Nephron progenitor cell (in vitro differentiated cells): ENCODE results near the gene OR6J1.

ENCODE experiments used
- DNase-seq: peaks from one replicate; pipeline ENCODE4 v3.0.0; 2021
- H3K27ac Mint-ChIP-seq: 2 replicates; pipeline ENCODE4 v1.8.0; 2021; ENCODE audit warnings: mild to moderate bottlenecking, moderate library complexity, mixed read lengths
- H3K27me3 Mint-ChIP-seq: 2 replicates; pipeline ENCODE4 v1.8.0; 2021; ENCODE audit warnings: mild to moderate bottlenecking, low read depth, mixed read lengths; ENCODE audit not compliant: poor library complexity
- H3K36me3 Mint-ChIP-seq: 2 replicates; pipeline ENCODE4 v1.8.0; 2021; ENCODE audit warnings: low read depth, mixed read lengths
- H3K4me1 Mint-ChIP-seq: 2 replicates; pipeline ENCODE4 v1.8.0; 2021; ENCODE audit warnings: mixed read lengths
- H3K4me3 Mint-ChIP-seq: 2 replicates; pipeline ENCODE4 v1.8.0; 2021; ENCODE audit warnings: mild to moderate bottlenecking, moderate library complexity, mixed read lengths
- H3K9me3 Mint-ChIP-seq: 2 replicates; pipeline ENCODE4 v1.8.0; 2021; ENCODE audit warnings: mild to moderate bottlenecking, moderate library complexity, mixed read lengths
- TF ChIP-seq, protein P1 (sequence below): fragments of 200-600 bp; sonication (generic); IDR thresholded peaks from 2 replicates; pipeline ENCODE4 v1.5.0; 2021; ENCODE audit warnings: antibody characterized with exemption

OR6J1 gene

DNA sequence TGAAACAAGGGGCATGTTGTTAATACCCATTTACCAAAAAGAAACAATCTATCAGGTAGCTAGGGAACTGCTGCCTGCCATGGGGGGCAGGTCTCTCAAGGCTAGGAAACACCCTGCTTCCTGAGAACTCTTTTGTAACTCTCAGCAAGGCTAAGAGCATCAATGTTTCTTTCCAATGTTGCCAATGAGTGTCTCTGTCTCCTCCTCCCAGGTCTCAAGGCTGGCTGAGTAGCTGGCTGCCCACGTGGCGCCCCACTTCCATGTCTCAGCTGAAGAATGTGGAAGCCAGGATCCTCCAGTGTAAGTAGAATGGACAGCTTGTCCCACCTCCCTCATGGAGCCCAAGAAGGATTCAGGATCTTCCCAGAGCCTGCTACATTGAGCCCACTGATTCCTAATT, 42.7 kb downstream of the OR6J1 start:
- DNase-seq: no peak
- Mint-ChIP-seq H3K4me3 (no peak overlapping the region), H3K27ac (no peak overlapping the region), H3K9me3 (no peaks in the 10 kb centered on the region), H3K27me3 (peaks cover 6% of the 10 kb centered on the region), H3K4me1 (peaks cover 31% of the 10 kb centered on the region), H3K36me3 (peaks cover 42% of the 10 kb centered on the region)
- TF ChIP-seq, protein P1, sequence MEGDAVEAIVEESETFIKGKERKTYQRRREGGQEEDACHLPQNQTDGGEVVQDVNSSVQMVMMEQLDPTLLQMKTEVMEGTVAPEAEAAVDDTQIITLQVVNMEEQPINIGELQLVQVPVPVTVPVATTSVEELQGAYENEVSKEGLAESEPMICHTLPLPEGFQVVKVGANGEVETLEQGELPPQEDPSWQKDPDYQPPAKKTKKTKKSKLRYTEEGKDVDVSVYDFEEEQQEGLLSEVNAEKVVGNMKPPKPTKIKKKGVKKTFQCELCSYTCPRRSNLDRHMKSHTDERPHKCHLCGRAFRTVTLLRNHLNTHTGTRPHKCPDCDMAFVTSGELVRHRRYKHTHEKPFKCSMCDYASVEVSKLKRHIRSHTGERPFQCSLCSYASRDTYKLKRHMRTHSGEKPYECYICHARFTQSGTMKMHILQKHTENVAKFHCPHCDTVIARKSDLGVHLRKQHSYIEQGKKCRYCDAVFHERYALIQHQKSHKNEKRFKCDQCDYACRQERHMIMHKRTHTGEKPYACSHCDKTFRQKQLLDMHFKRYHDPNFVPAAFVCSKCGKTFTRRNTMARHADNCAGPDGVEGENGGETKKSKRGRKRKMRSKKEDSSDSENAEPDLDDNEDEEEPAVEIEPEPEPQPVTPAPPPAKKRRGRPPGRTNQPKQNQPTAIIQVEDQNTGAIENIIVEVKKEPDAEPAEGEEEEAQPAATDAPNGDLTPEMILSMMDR: no peak

DNA sequence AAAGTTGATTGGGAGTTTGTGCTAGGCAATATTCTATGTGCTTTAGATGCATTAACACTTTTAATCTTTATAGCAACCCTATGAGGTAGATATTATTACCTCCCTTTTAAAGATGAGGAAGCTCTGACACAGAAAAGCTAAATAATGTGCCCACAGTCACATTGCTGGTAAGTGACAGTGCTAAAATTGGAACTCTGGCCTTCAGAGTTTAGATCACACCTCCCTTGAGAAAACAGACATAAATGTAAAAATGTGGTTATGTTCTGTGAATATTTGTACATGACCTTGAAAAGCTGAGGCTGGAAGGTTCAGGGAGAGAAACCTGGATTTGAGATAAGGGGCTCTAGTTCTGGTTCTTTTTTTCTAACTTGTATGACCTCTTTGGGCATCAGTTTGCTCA, 44.1 kb downstream of the OR6J1 start:
- no peak overlapping the region for H3K27ac Mint-ChIP-seq
- TF ChIP-seq, protein P1: no peak

DNA sequence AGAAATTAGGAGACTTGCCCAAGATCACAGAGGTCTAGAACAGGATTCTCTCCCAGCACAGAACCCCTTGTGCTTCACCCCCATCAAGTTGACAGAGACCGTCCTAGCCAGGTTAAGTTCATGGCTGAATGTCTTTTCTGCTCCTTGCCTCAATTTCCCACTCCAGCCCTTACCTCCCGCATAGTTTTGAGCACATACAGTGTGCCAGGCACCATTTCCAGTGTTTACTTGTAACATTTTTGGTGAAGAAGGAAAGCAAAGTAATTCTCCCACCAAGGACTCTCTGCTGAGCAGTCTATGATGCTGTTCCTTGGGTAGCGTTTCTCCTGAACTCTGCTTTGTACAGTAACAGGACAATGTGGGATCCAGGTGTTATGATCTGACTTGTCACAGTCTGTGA, 44.8 kb downstream of the OR6J1 start:
- peaks cover 6% of the 10 kb centered on the region for H3K27me3 Mint-ChIP-seq
- TF ChIP-seq, protein P1: no peak
- H3K9me3 Mint-ChIP-seq: no peaks in the 10 kb centered on the region
- peaks cover 24% of the 10 kb centered on the region for H3K36me3 Mint-ChIP-seq
- DNase-seq: no peak
- H3K4me3 Mint-ChIP-seq: peak overlapping the region; percentile 96
- no peak overlapping the region for H3K27ac Mint-ChIP-seq
- H3K4me1 Mint-ChIP-seq: peaks cover 31% of the 10 kb centered on the region

More for the DNA sequence above, 44.1 kb downstream of the OR6J1 start:
- peak overlapping the region; percentile 96 for H3K4me3 Mint-ChIP-seq
- H3K27me3 Mint-ChIP-seq: peaks cover 6% of the 10 kb centered on the region
- H3K9me3 Mint-ChIP-seq: no peaks in the 10 kb centered on the region
- DNase-seq: no peak
- peaks cover 31% of the 10 kb centered on the region for H3K4me1 Mint-ChIP-seq
- peaks cover 28% of the 10 kb centered on the region for H3K36me3 Mint-ChIP-seq

DNA sequence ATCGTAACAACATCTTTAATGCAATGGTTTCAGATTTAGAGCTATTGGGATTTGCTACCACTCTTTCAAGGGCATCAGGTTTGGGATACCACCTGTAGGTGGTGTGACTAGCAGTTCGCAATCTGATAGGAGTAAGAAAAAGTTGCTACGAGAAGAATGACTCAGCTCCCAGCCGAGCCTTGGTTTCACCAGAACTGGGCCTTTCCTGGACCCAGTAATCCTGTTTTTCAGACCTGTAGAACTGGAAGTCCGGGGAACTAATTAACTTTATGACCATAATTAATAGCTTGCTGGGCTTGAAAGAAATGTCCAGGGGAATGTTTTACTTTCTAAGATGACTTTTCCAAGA, 45.3 kb downstream of the OR6J1 start:
- H3K4me1 Mint-ChIP-seq: peaks cover 31% of the 10 kb centered on the region
- H3K4me3 Mint-ChIP-seq: peak overlapping the region; percentile 96
- H3K36me3 Mint-ChIP-seq: peaks cover 23% of the 10 kb centered on the region
- TF ChIP-seq, protein P1: no peak
- peaks cover 6% of the 10 kb centered on the region for H3K27me3 Mint-ChIP-seq
- H3K27ac Mint-ChIP-seq: no peak overlapping the region
- H3K9me3 Mint-ChIP-seq: no peaks in the 10 kb centered on the region
- no peak for DNase-seq

DNA sequence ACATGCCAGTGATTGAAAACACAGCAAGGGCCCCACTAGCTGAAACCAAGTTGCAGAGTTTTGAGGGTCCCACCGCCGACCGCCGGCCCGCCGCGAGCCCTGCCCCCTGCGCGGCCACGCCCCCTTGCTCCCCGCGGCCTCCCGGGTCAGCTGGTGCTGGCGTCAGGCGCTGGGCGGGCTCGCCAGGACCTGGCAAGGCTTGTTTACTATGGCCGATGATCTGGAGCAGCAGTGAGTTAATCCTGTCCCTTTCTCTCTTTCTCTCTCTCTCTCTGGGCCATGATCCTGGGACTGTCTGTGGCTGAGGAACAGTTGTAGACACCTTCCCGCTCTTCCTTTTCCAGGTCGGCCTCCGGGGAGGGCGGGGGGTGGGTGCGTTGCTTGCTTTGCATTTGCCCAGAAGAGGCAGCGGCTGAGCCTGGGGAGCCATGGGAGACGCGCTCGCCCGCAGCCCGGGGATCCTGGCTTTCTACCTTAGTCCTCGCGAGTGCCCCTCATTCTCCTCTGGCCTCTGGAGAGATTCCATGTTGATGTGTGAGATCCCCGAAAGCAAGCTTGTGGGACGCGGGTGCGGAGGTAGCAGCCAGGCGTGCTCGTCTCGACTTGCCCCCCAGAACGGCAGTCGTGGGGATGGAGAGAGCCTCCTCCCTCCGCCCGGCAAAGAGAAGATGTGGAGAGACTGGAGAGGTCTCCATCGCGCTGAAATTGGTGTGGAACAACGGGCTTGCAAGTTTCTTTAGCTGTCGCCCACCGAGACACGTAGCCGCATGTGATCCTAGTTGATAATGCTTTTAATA, 45.9 kb downstream of the OR6J1 start, which contains the start of gene ABHD4:
ABHD4 (plus strand) TSS at position 202 of the 797 bp plus-strand sequence; CDS start at position 209, 7 bp downstream.
- Mint-ChIP-seq H3K4me3 (peak within 1 kb of the TSS; percentile 96), H3K27ac (peak within 1 kb of the TSS; percentile 86), H3K9me3 (no peaks in the 10 kb centered on the region), H3K36me3 (peaks cover 17% of the 10 kb centered on the region), H3K4me1 (peaks cover 31% of the 10 kb centered on the region), H3K27me3 (peaks cover 6% of the 10 kb centered on the region)
- DNase-seq: peak; percentile 85
- TF ChIP-seq, protein P1: no peak

DNA sequence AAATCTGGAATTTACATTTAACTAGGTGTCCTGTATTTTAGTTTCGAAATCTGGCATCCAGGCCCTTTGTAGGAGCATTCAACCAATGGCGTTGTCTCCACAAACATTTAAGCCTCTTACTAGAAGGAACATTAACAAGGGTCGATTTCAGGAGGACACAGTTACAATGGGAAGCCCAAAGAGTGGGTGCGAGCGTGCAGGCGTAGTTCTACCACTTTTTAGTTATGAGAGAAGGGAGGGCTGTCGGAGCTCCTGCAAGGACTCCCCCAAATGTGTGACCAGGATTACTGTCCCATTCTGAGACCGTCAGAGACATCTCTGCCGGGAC, 46.4 kb downstream of the OR6J1 start:
- no peak for DNase-seq
- Mint-ChIP-seq H3K9me3 (no peaks in the 10 kb centered on the region), H3K27me3 (peaks cover 6% of the 10 kb centered on the region), H3K36me3 (peaks cover 12% of the 10 kb centered on the region), H3K4me3 (peak overlapping the region; percentile 96), H3K27ac (no peak overlapping the region), H3K4me1 (peaks cover 35% of the 10 kb centered on the region)
- TF ChIP-seq, protein P1: no peak
